DMS53 (cell line): ENCODE measurements around the gene MYO18B.
A peak's percentile ranks its signal among the peaks of the same experiment; 100 is the strongest.
"Not testable (repeated sequence)": the region's sequence is repeated elsewhere in the genome, so short reads cannot be mapped to it uniquely, and the experiment has no call there.

Source experiments
- DNase-seq: peaks from one replicate; lab custom pipeline; 2025; lab: John Stamatoyannopoulos, UW

MYO18B gene, protein sequence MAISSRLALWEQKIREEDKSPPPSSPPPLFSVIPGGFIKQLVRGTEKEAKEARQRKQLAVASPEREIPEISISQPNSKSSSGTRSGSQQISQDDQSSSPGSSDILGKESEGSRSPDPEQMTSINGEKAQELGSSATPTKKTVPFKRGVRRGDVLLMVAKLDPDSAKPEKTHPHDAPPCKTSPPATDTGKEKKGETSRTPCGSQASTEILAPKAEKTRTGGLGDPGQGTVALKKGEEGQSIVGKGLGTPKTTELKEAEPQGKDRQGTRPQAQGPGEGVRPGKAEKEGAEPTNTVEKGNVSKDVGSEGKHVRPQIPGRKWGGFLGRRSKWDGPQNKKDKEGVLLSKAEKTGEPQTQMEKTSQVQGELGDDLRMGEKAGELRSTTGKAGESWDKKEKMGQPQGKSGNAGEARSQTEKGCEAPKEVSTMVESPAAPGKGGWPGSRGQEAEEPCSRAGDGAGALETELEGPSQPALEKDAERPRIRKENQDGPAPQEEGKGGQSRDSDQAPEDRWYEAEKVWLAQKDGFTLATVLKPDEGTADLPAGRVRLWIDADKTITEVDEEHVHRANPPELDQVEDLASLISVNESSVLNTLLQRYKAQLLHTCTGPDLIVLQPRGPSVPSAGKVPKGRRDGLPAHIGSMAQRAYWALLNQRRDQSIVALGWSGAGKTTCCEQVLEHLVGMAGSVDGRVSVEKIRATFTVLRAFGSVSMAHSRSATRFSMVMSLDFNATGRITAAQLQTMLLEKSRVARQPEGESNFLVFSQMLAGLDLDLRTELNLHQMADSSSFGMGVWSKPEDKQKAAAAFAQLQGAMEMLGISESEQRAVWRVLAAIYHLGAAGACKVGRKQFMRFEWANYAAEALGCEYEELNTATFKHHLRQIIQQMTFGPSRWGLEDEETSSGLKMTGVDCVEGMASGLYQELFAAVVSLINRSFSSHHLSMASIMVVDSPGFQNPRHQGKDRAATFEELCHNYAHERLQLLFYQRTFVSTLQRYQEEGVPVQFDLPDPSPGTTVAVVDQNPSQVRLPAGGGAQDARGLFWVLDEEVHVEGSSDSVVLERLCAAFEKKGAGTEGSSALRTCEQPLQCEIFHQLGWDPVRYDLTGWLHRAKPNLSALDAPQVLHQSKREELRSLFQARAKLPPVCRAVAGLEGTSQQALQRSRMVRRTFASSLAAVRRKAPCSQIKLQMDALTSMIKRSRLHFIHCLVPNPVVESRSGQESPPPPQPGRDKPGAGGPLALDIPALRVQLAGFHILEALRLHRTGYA (N-terminal part only)

DNA sequence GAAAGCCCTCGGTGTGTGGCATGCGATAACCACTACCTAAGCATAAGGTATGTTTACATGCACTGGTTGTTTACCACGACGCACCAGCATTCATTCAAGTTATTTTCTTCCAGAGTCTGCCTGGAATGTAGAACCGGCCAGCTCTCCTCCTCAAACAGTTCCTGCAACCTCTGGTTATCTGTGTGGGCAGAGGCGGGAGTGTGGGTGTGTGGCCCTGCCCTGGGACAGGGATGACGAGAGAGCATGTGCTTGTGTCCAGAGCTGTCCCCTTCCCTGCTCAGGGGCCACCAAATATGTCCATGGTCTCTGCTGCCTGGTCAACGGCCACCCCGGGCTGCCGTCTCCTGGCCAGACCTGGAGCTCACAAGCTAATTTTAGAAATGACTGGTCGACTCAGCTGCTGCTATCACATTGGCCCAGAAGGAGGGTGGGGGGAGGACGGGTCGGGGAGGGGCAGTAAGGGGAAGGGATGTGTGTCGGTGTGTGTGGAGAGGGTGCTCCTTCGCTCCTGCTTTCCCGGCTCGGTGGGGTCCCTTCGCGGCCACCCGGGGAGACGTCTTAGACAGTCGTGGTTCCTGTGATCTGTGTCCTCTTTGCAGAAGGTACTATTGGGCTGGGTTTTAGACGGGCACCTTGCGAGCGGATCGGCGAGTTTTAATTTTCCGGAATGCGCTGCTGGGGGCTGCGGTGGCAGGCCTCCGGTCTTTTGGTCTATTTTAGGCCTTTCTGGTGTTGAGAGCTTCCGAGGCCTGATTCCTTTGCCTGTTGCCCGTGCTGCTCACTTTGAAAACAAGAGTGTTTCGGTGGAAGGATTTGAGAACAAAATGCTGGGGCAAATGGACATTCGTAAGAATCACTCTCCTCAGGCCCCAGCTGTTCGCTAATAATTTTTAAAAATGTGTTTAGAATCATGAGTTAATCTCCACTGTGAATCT lies at the start of gene MYO18B:
Gene MYO18B, plus strand, starts transcription at position 497 of the 935 bp plus-strand sequence. CDS start 18,905 bp downstream, outside the sequence.
- DNase-seq = no peak

DNA sequence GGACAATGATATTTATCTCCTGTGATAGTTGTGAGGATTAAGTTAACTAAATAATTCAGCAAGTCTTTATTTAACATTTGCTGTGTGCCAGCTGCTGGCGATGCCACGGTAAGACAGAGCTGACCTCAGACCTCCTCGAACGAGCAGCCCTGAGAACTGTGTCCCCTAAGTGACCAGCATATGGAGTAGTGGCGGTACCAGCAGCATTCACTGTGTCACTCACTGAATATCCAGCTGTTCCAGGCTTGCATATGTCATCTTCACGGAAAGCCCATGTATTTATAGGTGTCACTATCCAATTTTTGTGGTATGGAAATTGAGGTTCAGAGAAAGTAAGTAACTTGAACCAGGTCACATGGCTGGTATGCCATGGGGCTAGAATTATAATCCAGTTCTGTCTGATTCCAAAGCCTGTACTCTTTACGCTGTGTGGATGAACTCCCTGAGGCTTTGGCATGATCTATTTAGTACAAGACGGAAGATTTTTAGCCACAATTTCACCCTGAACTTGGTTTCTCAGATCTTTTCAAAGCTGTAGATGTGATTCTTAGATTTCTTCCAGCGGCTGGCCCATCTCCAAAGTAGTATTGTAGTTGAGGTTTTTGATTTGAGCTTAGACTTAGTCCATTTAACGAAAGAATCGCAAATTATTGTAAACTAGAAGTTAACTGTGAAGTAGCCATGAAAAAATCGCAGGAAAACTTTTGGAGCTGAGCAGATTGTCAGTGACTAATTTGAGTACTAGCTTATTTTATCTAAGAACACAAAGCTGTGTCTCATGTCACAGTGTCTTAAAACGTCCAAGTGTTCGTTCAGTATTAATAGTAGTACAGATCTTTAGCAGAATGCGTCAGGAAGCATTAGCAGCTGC lies 49.4 kb upstream of the MYO18B start:
- no peak for DNase-seq

DNA sequence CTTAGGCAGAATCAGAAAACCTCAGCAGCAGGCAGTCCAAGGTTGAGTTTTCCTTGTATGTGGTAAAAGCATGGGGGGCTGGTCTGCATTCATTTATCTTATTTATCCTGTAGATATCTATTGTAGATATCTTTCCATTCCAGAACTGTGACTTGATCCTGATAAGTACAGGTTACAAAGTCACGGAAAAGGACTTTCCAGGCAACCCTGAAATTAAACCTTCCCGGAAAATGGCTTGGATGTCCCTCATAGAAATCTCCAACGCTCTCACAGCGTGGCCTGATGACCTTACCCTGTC lies 48.8 kb upstream of the MYO18B start:
- no peak for DNase-seq

DNA sequence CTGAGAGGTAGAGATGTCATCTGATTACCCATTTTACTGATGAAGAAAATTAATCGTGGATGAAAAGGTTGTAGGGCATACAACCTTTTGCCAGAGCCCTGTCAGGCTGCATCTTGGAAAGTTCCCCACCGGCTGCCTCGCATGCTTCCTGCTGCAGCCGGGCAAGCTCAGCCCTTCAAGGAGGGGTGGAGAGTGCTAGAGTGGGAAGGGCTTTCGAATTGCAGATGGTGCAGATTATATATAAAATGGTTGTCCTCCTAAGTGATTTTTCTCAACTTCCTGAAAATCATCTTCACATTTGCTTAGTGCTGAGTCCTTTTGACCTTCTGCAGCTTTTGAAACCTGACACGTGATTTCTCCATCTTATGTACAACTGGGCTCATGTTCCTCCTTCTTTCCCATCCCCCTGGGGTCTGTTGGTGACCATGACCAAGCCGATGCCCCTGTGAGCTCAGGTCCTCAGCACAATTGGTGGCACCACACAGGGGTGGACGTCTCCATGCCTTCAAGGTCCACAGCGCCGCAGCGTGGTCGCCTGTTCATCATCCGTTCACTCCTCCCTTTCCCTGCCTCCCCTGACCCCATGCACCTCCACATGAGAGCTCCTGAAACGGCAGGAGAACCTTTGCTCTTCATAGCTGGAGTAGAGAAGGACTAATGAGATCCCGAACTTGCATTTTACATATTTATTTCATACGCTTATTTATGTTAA lies 47.6 kb upstream of the MYO18B start:
- no peak for DNase-seq

DNA sequence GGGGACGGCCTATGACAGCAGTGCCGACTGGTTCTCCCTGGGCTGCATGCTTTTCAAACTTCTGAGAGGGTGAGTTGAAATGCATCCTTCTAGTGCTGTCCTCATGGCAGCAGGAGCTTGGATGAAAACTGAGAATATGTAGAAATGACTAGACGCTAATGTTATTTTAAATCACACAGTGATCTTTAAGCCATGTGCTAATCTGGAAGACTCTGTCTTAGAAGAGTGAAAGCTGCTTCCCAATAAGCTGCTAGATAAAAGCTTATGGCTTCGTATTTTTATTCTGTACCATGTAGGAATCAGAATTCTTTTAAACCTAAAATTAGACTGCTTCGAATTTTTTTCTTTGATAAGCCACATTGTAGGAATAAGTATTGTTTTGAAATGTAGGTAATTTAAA lies 46.8 kb upstream of the MYO18B start:
- DNase-seq = no peak

DNA sequence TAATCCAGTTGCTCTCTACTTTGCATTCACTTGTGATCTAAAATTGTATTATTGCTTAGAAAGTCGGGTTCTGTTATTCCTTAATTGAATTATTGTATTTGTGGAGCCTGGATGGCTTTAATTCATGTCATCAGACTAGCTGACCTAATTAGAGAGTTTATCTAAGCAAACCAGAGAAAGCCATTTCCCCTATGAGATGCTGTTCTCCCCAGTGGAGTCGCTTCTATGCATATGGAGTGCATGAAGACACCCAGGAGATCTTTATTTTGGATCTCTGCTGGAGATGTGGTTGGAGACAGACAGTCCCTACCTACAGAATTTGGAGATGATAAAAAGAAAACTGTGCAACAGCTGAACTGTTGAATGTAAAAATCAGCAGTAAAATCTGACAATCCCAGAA lies 45.2 kb upstream of the MYO18B start:
- DNase-seq = no peak

DNA sequence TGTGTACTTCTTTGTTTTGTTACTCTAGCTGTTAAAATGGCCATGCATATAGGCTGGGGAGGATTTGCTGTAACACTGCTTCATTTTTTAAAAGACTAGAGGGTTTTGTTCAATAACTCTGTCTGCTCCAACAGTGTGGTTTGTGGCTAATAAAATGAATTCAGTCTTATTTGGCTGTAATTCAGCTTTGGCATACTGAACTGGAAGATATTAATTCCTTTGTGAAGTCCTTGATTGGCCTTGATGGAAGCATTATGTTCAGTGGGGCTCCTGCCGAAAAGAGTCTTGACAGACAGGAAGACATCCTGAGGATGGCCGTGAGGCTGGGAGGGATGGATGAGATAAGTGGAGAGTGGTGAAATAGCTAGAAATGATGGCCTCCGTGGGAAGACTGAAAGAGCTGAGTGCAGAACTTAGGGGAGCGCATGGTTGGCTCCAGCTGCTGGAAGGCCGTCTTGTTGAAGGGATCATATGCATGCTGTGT lies 44.8 kb upstream of the MYO18B start:
- no peak for DNase-seq

DNA sequence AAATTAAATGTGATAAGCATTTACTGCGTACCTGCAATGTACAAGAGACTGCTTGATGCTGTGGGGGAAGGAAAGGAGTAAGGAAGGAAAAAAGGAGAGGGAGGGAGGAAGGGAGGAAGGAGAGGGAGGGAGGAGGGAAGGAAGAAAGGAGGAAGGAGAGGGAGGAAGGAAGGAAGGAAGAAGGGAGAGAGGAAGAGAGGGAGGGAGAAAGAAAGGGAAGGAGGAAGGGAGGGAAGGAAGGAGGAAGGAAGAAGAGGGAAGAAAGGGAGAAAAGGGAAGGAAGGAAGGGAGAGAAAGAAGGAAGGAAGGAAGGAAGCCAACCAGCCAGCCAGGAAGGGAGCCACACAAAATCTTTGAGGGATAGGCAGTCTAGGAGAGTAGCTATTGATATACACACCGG lies 44.0 kb upstream of the MYO18B start:
- DNase-seq = no peak

DNA sequence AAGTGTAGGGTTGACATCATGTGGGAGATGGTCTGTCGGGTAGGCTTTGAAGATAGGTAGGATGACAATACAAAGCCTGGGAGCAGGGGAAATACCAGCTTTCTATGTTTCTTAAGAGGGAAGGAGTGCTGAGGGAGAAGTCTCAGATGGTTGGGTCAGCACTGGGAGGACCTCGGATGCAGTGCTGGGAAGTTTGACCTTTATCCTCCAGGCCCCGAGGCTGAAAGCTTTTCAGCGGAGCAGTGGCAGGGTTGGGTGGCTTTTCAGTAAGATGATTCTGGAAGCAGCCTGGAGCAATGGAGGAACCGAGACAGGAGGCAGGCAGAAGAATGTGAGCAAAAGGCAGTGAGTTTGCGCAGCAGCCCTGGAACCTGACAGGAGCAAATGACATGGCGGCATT lies 43.5 kb upstream of the MYO18B start:
- DNase-seq = no peak

DNA sequence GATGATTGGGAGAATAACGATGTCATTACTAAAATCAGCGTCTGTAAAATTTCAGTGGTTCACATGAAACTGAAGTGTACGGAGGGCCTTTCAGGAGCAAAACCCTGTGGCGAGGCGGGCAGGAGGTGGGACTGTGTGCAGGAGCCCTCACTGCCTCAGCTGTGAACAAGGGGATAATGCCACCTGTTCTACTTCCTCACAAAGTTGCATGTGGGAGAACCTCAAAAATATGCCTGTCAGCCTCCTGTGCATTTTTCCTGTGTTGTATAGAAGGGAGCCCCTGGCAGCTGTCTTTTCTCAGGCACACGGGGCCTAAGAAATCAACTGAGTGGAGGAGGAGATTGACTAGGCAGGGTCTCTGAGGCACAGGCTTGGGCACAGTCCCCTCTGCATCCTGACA lies 43.0 kb upstream of the MYO18B start:
- DNase-seq = no peak

DNA sequence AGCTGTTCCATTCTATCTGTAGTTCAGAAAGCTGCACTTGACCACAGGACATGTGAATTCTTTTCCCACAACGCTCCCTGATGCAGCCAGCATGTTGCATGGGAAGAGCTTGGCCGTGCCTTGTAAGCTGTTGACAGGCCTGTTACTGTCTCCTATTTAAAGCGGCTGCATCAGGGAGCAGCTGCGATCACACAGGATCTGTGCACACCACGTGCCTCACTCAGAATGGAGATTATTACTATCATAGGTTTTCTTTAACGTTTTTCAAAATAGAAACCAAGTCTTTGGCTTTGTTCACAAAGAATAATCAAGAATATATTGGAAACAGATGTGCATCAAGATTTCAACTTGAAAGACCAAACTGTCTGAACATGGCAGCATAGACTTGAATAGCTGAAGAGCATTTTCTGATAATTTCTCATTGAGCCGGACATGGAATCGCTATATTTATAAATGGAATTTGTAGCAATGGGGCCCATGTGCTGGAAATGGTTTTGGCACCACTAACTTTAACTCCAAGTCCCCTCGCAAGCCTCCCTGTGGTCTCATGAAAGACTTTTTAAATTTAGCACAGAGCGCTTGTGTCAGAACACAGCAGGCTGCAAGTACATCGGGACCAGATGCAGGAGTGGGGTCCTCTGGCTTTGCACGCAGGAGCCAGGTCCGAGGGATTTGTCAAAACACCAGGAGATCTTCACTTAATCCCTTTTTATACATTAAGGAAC lies 40.8 kb upstream of the MYO18B start:
- no peak for DNase-seq

DNA sequence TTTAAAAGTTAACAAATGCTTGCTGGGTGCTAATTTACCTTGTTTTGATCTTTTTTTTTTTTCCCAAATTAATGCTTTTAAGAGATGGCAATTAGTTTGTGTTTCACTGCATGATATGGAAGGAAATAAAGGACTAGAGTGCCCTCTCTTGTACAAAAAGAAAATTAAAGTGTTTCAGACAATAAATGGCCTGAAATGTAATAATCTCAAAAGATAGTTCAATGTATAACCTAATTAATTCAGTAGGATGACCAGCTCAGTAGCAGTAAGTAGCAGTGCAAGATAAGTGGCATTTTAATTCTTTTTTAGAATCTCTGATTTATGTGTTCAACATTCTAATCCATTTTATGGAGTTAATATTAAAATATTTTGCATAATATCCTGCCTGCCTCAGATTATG lies 39.9 kb upstream of the MYO18B start:
- peak; percentile 18 for DNase-seq

DNA sequence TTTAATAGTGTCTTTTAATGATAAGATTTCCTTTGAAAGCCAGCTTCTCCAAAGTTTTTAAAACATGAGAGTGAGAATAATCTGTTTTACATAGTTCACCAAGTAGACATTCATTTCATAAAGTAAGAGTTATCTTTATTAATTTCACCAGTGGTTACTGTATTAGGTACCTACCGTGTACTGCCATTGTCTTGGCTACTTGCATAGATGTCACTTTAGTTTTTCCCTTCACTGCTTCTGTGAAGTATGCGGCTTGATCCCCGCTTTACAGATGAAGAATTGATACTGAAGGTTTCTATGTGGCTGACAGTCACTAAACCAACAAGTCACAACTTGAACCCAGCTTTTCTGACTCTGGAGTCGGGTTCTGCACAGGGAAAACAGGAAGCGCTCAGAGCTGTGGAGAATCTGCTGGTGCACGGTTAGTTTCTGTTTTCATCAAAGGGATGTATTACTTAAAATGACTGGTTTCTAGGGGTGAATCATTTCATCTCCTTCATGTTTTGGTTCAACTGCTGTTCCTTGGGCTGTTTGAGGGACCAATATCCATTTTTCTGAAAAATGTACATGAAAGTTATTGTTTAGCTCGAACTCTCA lies 39.3 kb upstream of the MYO18B start:
- no peak for DNase-seq

DNA sequence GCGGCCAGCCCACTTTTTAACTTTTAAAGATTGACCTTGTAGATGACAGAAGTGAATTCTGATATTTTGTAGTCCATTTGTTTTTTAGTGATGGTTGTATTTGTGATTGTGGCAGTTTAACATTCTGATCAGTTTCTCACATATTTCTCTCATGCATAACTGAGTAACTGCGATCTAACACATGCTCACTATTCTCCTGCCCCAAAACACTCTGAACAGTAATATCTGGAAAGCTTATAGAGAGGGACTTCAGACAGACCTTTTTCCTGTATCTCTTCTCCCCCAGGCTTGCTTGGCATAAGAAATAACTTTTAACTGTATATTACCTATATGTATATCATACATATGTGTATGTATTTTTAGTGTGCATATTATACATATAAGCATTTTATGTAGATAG lies 37.3 kb upstream of the MYO18B start:
- DNase-seq = no peak

DNA sequence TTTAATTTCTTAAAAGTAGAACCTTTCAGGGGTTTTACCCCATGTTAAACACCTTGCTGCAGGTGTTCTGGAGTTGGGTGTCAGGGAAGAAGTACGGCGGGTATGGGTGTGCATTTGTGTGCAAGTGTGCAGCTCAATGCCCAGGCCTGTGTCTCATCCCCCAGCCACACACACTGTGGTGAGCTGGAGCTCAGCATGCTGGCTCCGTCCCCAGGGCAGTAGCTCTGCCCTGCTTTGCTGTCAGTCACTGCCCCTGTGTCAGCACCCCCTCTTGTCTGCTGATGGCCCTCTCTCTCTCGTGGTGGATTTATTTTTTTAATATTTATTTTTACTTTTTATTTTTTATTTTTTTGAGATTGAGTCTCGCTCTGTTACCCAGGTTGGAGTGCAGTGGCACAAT lies 35.8 kb upstream of the MYO18B start:
- DNase-seq = no peak

DNA sequence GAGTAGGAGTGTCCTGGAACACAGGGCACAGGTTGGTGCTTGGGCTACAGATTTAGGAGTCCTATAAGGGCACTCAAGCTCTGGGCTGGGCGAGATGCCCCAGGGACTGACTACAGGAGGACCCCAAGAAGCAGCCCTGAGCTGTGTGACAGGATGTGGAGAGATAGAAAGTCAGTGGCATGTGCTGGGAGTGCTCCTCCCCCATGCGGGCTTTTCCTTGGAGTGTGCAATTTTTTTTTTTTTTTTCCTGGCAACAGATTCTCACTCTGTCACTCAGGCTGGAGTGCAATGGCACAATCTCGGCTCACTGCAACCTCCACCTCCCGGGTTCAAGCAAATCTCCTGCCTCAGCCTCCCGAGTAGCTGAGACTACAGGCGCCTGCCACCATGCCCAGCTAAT lies 33.6 kb upstream of the MYO18B start:
- DNase-seq = not testable (repeated sequence)

DNA sequence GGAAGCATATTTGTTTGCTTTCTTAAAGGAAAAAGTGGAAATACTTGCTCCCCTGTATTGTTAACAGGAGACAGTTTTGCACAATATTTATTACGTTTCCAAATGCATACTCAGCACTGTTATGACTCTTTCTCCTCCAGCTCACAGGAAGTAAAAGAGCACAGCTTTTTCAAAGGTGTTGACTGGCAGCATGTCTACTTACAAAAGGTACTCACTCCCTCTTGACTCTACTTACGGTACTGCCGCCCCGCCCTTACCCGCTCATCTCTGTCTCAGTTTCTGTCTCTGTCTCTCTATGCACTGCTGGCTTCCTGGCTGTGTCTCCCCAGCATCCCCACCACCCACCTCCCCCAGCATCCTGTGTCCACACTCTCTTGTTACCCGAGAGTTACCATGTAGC lies 32.2 kb upstream of the MYO18B start:
- no peak for DNase-seq

DNA sequence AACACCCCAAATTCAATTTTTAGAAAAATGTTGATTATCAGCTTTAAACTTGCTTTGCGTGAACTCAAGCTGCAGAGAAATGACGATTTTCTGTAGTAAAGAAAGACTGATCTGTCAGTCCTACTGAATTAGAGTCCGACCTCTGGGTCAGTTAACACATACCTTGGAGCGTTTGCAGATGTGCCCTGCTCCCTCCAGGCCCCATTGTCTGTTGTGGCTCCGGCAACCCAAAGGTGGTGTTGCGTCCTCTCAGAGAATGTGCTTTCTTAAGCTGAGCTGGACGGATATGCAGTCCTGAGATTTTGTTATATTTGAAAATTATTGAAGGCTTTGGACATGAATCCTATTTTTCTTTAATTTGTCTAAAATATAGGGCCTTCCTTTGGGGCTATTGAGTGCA lies 31.5 kb upstream of the MYO18B start:
- DNase-seq = no peak

DNA sequence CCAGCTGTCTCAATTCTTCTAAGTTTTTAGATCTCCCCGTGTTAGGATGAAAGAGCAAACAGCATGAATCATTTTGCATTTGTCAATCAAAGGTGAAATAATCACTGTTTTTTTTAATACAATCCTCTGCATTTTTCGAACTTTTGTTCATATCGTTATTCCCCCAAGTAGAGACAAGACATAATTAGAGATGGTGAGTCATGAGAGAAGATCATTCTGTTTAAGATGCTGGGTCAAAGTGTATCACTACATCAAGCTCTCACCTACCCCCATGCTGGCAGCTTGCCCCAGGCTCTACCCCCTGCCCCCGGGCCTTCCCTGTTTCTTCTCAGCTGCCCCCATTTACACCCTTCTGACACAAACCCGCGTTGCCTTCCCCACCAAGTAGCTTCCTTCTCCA lies 30.5 kb upstream of the MYO18B start:
- DNase-seq = no peak
